Upper lobe of right lung (tissue), 1 donor: ENCODE data around the gene CRTC1. TPM values are rescaled to one million over a fixed set of nuclear protein-coding genes. Genes with fewer than 3 reads are reported as not detected.

ENCODE experiments used
- ATAC-seq: fragments of 200-7000 bp; cut with Tn5 transposase; one replicate; pipeline ENCODE4 v1.9.1; 2020; ENCODE audit warnings: mild to moderate bottlenecking, moderate library complexity
- DNase-seq: peaks from one replicate; pipeline ENCODE4 v3.0.0-alpha.2; 2020
- H3K27ac ChIP-seq: fragments of 200-600 bp; one replicate; pipeline ENCODE4 v1.8.0; 2022
- H3K27me3 ChIP-seq: fragments of 200-600 bp; one replicate; pipeline ENCODE4 v1.8.0; 2022; ENCODE audit warnings: mild to moderate bottlenecking
- H3K36me3 ChIP-seq: fragments of 200-600 bp; one replicate; pipeline ENCODE4 v1.8.0; 2022
- H3K4me1 ChIP-seq: fragments of 200-600 bp; one replicate; pipeline ENCODE4 v1.8.0; 2022
- H3K4me3 ChIP-seq: fragments of 200-600 bp; one replicate; pipeline ENCODE4 v1.8.0; 2022; ENCODE audit warnings: mild to moderate bottlenecking
- H3K9me3 ChIP-seq: fragments of 200-600 bp; one replicate; pipeline ENCODE4 v1.8.0; 2022
- CTCF ChIP-seq: fragments of 200-600 bp; IDR thresholded peaks from one replicate; pipeline ENCODE4 v1.8.0; 2022; ENCODE audit warnings: antibody characterized with exemption
- intact Hi-C: fragments of 100-400 bp; cut with DNase I; formaldehyde crosslinking; loops from one replicate; pipeline ENCODE4 v1.11.0; 2022
- total RNA-seq: library from RNA; stranded (reverse); fragmentation: NEBNext Ultra II Directional; extraction: Animal tissue kit (Norgen Biotek cat#: 25700); gene quantifications from one replicate; pipeline ENCODE4 v1.2.1, GENCODE V29; 2021
- donor health status: DM: no; HTN: yes; CAD: no; lungs with severe emphysema.

CRTC1 gene
- total RNA-seq, 1 donor from 2014 or later: 13.8 TPM

DNA sequence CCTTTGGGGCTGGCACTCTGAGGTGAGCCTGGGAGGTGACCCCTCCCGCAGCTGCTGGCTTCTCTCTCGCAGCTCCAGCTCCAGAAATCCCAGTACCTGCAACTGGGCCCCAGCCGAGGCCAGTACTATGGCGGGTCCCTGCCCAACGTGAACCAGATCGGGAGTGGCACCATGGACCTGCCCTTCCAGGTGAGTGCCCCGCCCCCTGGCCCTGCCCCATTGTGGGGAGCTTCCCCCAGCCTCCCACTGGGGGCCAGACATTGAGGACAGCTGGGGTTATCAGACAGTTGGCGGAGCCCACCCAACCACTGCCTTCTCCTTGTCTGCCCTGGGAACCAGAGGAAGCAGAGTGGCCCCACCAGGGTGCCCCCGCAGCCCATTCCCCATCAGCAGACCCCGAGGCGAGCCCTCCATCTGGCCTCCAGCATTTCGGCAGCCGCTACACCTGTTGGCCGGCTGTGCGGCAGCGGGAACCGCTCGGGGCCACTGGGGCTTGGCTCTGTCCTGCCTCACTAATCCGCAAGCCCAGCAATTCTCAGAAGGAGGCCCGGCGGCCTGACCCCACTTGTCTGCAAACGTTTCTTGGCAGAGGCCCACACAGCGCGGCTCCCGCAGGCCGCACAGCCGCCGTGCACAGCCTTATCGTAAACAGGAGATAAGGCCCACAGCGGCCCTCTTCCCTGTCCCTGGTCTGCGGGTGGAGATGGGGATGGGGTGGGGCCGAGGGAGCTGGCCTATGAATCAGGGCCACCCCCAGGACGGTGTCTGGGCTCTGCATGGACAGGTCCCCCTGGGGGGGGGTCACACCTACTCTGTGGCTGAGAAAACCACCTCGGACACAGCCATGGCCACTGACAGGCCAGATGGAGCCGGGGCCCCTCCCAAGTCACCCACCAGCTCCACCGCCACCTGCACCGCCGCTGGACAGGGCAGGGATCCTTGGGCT is 59.6 kb downstream of the CRTC1 start:
- H3K4me1 ChIP-seq: peaks cover 8% of the 10 kb centered on the region
- no peaks in the 10 kb centered on the region for H3K36me3 ChIP-seq
- DNase-seq: peak; percentile 87
- no peaks in the 10 kb centered on the region for H3K9me3 ChIP-seq
- no peaks in the 10 kb centered on the region for H3K27me3 ChIP-seq
- no peak overlapping the region for H3K4me3 ChIP-seq
- ATAC-seq: peak; percentile 48
- intact Hi-C loops: no loop called here
- no peak for TF ChIP-seq CTCF
- peak overlapping the region; percentile 11 for H3K27ac ChIP-seq

DNA sequence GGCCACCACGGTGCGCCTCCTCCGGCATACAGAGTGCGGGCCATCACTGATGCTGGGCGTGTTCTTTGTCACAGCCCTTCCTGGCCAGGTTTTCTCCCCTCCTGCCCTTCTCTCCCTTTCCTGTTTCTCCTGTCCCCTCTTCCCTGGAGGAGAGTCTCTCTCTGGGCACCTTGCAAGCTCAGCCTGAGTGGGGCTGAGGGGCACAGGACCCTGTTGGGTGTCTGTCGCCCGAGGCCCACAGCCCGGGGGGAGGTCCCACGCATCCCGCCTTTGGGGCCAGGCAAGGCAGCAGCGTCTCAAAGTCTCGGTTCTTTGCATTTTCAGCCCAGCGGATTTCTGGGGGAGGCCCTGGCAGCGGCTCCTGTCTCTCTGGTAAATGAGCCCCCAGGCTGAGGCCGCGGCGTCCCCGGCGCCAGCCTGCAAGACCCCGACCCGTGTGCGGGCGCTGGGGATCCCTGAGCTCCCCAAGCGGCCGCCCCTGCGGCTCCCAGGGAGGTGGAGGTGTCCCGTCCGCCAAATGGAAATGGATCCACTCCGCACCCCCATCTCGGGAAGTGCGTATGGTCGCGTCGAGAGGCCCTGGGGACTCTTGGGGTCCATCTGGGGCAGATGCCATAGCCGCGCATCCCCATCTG is 60.4 kb downstream of the CRTC1 start:
- no peaks in the 10 kb centered on the region for H3K9me3 ChIP-seq
- H3K4me3 ChIP-seq: no peak overlapping the region
- no peaks in the 10 kb centered on the region for H3K36me3 ChIP-seq
- ATAC-seq: no peak
- TF ChIP-seq CTCF: no peak
- intact Hi-C loops: no loop called here
- H3K27ac ChIP-seq: no peak overlapping the region
- no peak for DNase-seq
- no peaks in the 10 kb centered on the region for H3K27me3 ChIP-seq
- peaks cover 8% of the 10 kb centered on the region for H3K4me1 ChIP-seq

DNA sequence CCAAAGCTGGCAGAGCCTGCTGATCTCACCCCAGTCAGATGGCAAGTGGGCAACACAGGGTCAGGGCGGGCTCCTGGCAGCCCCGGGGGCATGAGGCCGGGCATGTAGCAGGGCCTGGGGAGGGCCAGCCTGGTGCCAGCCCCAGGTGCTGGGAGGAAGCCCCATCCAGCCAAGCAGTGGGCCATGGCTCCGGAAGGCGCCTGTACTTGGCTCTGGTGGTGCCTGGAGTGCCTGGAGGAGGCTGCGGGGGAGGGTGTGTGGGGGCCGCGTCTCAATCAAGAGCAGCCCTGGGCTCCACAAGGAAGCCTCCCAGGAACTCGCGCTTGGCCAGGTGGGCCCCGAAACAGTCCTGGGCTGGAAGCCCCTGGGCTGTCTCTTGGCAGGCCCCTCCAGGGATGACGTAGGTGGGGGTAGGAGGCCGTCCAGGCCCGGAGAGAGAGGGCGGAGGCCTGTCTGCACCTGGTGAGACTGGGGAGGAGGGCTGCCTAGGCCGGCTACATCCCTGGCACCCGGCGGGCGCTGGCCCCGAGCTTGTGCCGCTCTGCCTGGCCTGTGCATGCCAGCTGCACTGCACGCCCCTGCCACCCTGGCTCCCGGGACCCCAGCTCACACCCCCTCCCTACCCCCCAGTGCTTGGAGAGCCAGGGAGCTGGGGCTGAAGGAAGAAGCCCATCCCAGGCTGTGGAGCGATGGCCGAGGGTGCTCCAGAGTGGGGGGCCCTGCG is 61.7 kb downstream of the CRTC1 start:
- DNase-seq: no peak
- Histone ChIP-seq H3K27me3 (no peaks in the 10 kb centered on the region), H3K36me3 (peaks cover 2% of the 10 kb centered on the region), H3K9me3 (no peaks in the 10 kb centered on the region), H3K27ac (no peak overlapping the region), H3K4me1 (peaks cover 8% of the 10 kb centered on the region), H3K4me3 (no peak overlapping the region)
- ATAC-seq: no peak
- intact Hi-C loops: no loop called here
- TF ChIP-seq CTCF: no peak

DNA sequence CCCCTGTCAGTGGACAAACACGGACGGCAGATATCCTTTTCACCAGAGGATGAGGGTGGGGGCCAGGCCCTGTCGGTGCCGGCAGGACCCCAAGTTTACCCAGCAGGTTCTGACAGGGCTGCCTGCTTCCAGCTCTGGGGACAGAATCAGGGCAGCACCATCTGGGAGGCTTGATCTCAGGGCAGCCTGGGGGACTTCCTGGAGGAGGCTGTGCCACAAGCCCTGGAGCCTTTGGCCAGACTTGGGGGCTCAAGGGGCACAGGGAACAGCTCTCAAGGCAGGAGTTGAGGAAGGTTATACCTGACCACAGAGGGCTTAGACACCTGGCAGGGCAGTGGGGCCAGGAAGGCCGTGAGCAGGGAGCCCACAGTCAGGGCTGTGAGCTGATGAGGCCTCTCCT is 62.5 kb downstream of the CRTC1 start:
- intact Hi-C loops: no loop called here
- Histone ChIP-seq H3K27ac (no peak overlapping the region), H3K4me1 (peaks cover 8% of the 10 kb centered on the region), H3K36me3 (peaks cover 6% of the 10 kb centered on the region), H3K27me3 (no peaks in the 10 kb centered on the region), H3K9me3 (no peaks in the 10 kb centered on the region), H3K4me3 (no peak overlapping the region)
- DNase-seq (no peak), ATAC-seq (no peak)
- TF ChIP-seq CTCF: no peak

DNA sequence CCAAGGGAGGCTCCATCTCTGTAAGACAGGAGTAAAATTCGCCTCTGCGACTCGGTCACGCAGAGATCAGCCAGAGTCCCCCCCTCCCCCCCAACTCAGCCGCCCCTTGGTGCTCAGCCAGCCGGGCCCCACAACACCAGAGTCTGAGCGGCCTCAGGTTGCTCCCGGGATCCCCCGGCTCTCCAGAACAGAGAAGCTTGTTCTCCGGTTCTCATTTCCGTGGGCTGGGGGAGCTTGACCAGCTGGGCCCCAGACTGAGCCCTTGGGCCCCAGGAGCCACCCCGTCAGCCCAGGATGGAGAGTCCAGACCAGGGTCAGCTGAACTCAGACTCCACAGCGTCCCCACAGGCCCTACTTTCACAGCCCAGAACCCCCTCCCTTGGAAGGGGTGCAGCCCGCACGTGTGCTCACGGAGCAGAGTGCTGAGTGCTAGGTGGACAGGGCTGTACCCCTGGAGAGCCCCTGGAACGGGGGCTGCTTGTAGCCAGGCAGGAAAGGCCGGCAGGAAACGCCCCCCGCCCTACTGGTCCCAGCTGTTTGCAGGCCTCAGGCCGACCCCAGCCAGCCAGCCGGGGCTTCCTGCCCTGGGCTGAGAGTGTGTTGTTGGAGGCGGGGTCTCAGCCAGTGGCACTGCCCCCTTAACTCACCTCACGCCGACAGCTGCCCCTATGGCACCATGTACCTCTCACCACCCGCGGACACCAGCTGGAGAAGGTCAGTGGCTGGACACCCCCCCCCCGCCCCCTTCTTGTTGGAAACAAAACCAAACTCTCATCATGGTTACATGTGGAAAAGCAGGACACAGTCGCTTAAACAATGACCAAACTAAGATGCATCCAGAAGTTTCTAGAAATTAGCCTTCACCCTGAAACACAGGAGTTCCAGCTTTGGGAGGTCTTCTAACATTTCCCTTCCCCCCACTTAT is 63.2 kb downstream of the CRTC1 start:
- Histone ChIP-seq H3K27ac (no peak overlapping the region), H3K4me1 (peaks cover 4% of the 10 kb centered on the region), H3K36me3 (peaks cover 6% of the 10 kb centered on the region), H3K9me3 (no peaks in the 10 kb centered on the region), H3K27me3 (no peaks in the 10 kb centered on the region), H3K4me3 (no peak overlapping the region)
- intact Hi-C loops: no loop called here
- TF ChIP-seq CTCF: no peak
- no peak for ATAC-seq
- peak; percentile 61 for DNase-seq
